ENCODE measurements around the gene GRIK4.

DNA sequence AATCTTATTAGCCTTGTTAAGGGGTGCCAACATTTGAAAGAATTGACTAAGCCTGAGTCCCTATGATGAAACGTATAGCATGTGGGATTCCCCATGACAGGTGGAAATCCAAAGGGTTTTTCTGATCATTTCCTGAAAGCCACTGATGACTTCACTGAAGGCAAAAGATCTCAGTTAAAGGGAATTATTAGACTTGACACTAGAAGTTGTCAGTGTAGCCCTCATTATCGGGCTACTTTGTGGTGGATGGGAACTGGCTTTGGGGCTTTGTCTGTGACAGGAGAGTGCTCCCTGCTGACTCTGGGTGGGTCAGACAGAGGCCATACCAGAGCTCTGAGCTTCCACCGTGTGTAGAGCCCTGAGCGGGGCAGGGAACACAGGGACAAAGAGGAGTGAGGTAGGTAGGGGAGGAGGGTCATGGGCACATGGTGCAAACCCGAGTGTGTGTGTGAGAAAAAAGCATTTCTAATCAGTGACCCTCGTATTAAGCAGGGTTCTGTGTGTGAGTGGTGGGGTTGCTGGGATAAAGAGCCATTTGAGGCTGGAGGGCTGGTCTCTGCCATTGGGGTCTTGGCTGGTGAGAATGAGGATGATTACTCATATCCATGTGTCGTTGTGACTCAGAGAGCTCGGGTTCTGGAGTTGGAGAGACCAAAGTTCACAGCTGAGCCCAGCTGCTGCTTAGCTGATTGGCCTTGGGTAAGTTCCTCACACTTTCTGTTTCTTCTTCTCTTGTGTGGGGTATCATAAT lies 101.1 kb downstream of the GRIK4 start:
- TF ChIP-seq, protein P1, sequence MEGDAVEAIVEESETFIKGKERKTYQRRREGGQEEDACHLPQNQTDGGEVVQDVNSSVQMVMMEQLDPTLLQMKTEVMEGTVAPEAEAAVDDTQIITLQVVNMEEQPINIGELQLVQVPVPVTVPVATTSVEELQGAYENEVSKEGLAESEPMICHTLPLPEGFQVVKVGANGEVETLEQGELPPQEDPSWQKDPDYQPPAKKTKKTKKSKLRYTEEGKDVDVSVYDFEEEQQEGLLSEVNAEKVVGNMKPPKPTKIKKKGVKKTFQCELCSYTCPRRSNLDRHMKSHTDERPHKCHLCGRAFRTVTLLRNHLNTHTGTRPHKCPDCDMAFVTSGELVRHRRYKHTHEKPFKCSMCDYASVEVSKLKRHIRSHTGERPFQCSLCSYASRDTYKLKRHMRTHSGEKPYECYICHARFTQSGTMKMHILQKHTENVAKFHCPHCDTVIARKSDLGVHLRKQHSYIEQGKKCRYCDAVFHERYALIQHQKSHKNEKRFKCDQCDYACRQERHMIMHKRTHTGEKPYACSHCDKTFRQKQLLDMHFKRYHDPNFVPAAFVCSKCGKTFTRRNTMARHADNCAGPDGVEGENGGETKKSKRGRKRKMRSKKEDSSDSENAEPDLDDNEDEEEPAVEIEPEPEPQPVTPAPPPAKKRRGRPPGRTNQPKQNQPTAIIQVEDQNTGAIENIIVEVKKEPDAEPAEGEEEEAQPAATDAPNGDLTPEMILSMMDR (IDR thresholded peaks at IDR 0.05): no peak
- TF ChIP-seq EZH2phosphoT487 (IDR thresholded peaks at IDR 0.05): no peak
